ENCODE measurements around the gene OR1C1.
"Not testable (repeated sequence)": the region's sequence is repeated elsewhere in the genome, so short reads cannot be mapped to it uniquely, and the experiment has no call there.

The OR1C1 gene

GRCh38 chr1:247760456-247760855, at the start of gene OR1C1:
OR1C1 (minus strand) TSS chr1:247760556; CDS start chr1:247758406, 2,150 bp downstream.
- no peak for DNase-seq (ENCODE audit: low spot score)

DNA sequence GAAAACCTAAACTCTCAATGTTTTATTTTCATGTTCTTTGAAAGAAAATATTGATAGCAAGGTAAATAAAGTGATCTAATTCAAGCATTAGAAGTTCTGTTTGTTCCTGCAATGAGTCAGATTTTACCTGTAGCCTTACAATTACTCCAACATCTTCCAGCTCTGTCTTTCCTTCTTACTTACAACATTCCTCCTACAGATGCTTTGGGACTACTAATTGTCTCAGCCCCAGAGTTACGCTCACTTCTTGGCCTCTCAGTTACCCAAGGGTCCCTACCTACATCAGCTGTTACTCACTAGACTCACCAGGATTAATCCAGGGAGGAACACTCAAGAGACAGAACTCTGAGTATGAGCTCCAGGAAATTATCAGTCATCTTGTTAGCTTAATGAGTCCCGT, 37.2 kb upstream of the OR1C1 start:
- DNase-seq (ENCODE audit: low spot score) = no peak

GRCh38 chr1:247769603-247770002, 9.2 kb upstream of the OR1C1 start:
- no peak for DNase-seq (ENCODE audit: low spot score)

DNA sequence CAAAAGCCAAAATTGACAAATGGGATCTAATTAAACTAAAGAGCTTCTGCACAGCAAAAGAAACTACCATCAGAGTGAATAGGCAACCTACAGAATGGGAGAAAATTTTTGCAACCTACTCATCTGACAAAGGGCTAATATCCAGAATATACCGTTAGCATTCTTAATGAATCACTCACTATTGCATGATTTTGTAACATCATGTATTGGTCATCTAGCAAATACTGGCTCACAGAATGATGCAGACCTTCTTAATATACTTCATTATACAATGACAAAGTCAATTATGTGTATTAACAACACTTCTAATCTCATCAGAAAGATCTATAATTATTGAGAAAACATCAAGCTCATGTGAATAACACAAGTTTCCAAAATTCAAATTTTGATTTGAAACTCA, 6.0 kb downstream of the OR1C1 start:
- not testable (repeated sequence) for DNase-seq (ENCODE audit: low spot score)

GRCh38 chr1:247749870-247750269, 10.5 kb downstream of the OR1C1 start:
- no peak for DNase-seq (ENCODE audit: low spot score)

- DNase-seq (ENCODE audit: low spot score) = no peak
Observed at GRCh38 chr1:247748041-247748440, 12.3 kb downstream of the OR1C1 start, which contains the start of gene OR14A2. OR14A2 (minus strand) TSS chr1:247748141.

DNA sequence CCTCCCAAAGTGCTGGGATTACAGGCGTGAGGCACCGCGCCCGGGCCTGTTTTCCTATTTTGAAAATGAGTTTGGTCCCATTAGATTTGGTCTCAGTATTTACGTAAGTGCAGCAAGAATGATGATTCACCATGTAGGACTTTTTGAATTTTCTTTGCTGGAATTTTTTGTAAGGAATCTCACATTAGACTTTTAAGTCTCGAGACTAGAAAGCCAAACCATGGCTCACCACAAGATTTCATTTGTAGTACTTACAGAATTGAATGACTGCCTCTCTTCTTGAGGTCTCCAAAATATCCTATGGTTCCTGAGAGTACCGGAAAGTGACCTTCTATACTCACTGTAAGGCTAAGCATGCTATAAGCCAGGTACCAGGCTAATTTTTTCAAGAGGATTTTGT, 12.7 kb downstream of the OR1C1 start:
- no peak for DNase-seq (ENCODE audit: low spot score)

DNA sequence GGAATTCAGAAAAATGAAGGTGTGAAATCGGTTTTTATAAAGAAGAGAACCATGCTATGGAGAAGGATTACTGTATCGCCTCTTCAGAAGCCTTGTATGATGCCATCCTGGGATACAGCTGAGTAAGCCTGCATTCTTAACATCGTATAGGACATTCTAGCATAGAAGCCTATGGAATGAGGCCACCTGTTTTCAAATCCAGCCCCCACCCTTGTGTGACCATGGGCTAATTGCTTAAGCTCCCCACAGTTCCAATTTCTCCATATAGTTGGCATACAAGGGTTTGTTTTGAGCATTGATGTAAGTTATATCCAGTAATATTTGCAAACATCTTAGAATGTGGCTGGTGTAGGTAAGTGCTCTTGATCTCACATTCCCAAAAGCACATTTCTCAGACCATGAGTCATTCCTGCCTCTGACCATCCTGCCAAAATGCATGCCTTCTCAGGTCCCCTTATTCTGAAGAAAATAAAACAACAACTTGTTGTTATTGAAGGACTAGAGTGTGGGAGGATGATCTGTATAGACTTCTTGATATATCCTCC, 13.9 kb downstream of the OR1C1 start:
- no peak for DNase-seq (ENCODE audit: low spot score)

DNA sequence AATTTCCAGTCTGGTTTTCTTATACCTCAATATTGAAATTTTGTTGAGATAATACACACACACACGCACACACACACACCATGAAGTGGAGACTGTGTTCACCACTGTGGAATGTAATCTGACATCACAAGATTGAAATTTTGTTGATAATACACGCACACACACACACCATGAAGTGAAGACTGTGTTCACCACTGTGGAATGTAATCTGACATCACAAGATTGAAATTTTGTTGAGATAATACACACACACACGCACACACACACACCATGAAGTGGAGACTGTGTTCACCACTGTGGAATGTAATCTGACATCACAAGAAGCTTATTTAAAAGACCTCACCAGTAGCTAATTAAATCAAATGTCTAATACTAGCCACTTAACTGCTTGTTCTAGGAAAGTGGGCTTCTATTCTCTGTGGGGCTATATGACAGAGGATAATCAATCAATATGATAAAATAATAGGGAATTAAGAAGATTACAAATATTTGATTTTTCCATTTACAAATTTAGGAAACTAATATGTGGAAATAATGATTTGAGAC, 18.1 kb downstream of the OR1C1 start:
- DNase-seq (ENCODE audit: low spot score) = not testable (repeated sequence)

- DNase-seq (ENCODE audit: low spot score) = no peak
Observed at GRCh38 chr1:247741756-247742155, 18.6 kb downstream of the OR1C1 start.

GRCh38 chr1:247740721-247741120, 19.6 kb downstream of the OR1C1 start:
- no peak for DNase-seq (ENCODE audit: low spot score)

- no peak for DNase-seq (ENCODE audit: low spot score)
Observed at GRCh38 chr1:247738315-247738714, 22.0 kb downstream of the OR1C1 start, which contains the start of gene OR14K1. OR14K1 (plus strand) TSS chr1:247738615; CDS start chr1:247738615, 0 bp downstream.

- no peak for DNase-seq (ENCODE audit: low spot score)
Observed at GRCh38 chr1:247721222-247721621, 39.1 kb downstream of the OR1C1 start.

DNA sequence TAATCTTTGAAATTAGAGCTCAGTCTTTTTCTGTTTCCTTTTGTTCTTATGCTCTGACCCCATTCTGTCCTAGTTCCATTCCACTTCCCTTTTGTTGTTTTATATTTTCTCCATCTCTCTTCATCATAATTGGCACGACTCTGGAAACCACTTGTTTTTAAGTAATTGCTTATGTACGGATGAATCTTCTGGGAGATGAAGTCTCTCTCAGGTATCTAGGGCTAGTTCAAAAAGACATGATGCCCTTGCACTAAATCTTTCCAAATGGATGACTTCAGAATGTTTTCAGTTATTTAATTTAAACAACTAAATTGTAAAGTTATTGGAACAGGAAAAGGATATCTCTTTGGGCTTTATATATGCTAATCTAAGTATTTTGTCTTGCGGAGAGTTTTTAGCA, 43.8 kb downstream of the OR1C1 start, which contains the start of gene OR6F1:
Gene OR6F1 (minus strand): TSS at position 101 of the 400 bp plus-strand sequence. CDS start 3,891 bp downstream, outside the sequence.
- DNase-seq (ENCODE audit: low spot score) = no peak

GRCh38 chr1:247713753-247714152, 46.6 kb downstream of the OR1C1 start:
- DNase-seq (ENCODE audit: low spot score) = no peak

GRCh38 chr1:247710681-247711080, 49.7 kb downstream of the OR1C1 start:
- DNase-seq (ENCODE audit: low spot score) = not testable (repeated sequence)
